IMR-90 (cell line): ENCODE measurements around the gene KCNJ6. TPM values are rescaled to one million over a fixed set of nuclear protein-coding genes. Genes with fewer than 3 reads are reported as not detected.

Experiments
- ATAC-seq: fragments of 200-7000 bp; cut with Tn5 transposase; 2 replicates; pipeline ENCODE4 v1.9.1; 2020; ENCODE audit warnings: low read depth, mild to moderate bottlenecking, moderate library complexity
- BruUV-seq: library from RNA; stranded (reverse); fragments of 400-500 nt; replicated peaks from 2 replicates; lab custom pipeline; 2021; lab: Mats Ljungman, UMichigan
- CTCF ChIA-PET: fragments of 300-600 bp; formaldehyde crosslinking; extraction: SDS; loops from one replicate; lab custom pipeline; 2021; ENCODE audit warnings: antibody characterized with exemption; lab: Yijun Ruan, JAX
- POLR2A ChIA-PET: fragments of 300-600 bp; sonication (Branson Sonifier 250); formaldehyde crosslinking; loops from one replicate; lab custom pipeline; 2022; ENCODE audit warnings: antibody characterized with exemption; ENCODE audit not compliant: unreplicated experiment; lab: Charles Lee
- DNase-seq: peaks from one replicate; pipeline ENCODE4 v3.0.0; 2013
- H2AFZ ChIP-seq: replicated peaks from 2 replicates; pipeline ENCODE3; 2013; ENCODE audit warnings: low read length, mild to moderate bottlenecking; ENCODE audit not compliant: poor library complexity
- H2AK5ac ChIP-seq: 2 replicates; pipeline ENCODE4 v1.6.1; 2013; ENCODE audit warnings: low read depth, low read length, inconsistent platforms
- H2AK9ac ChIP-seq: replicated peaks from 2 replicates; pipeline ENCODE3; 2013; ENCODE audit warnings: mild to moderate bottlenecking, low read depth, low read length, moderate library complexity; ENCODE audit not compliant: poor library complexity
- H2BK120ac ChIP-seq: 2 replicates; pipeline ENCODE4 v1.6.1; 2013; ENCODE audit warnings: low read depth, low read length, inconsistent platforms
- H2BK15ac ChIP-seq: 3 replicates; pipeline ENCODE4 v1.6.1; 2013; ENCODE audit warnings: low read depth, low read length, inconsistent platforms
- H2BK20ac ChIP-seq: 2 replicates; pipeline ENCODE4 v1.6.1; 2013; ENCODE audit warnings: low read depth, mild to moderate bottlenecking, inconsistent platforms, low read length, moderate library complexity
- H2BK5ac ChIP-seq: 2 replicates; pipeline ENCODE4 v1.6.1; 2013; ENCODE audit warnings: mild to moderate bottlenecking, low read depth, low read length, inconsistent platforms; ENCODE audit not compliant: poor library complexity, severe bottlenecking
- H3K14ac ChIP-seq: replicated peaks from 2 replicates; pipeline ENCODE4 v1.6.1; 2013; ENCODE audit warnings: low read depth, low read length, inconsistent platforms
- H3K18ac ChIP-seq: 2 replicates; pipeline ENCODE4 v1.6.1; 2013; ENCODE audit warnings: low read depth, low read length, control low read depth
- H3K23ac ChIP-seq: 2 replicates; pipeline ENCODE4 v1.6.1; 2013; ENCODE audit warnings: low read depth, low read length, inconsistent platforms
- H3K27ac ChIP-seq: 2 replicates; pipeline ENCODE4 v1.5.1; 2013; ENCODE audit warnings: mild to moderate bottlenecking, control low read depth, low read length; ENCODE audit not compliant: insufficient read depth
- H3K27me3 ChIP-seq: 2 replicates; pipeline ENCODE4 v1.6.1; 2013; ENCODE audit warnings: low read length; ENCODE audit not compliant: control insufficient read depth, insufficient read depth
- H3K36me3 ChIP-seq: 2 replicates; pipeline ENCODE4 v1.6.1; 2013; ENCODE audit warnings: low read length, mixed read lengths; ENCODE audit not compliant: control insufficient read depth, insufficient read depth
- H3K4ac ChIP-seq: 2 replicates; pipeline ENCODE4 v1.6.1; 2013; ENCODE audit warnings: low read depth, low read length, inconsistent platforms
- H3K4me1 ChIP-seq: 2 replicates; pipeline ENCODE4 v1.6.1; 2013; ENCODE audit warnings: low read length, mixed read lengths; ENCODE audit not compliant: control insufficient read depth, insufficient read depth
- H3K4me2 ChIP-seq: 2 replicates; pipeline ENCODE4 v1.6.1; 2013; ENCODE audit warnings: low read depth, mild to moderate bottlenecking, control low read depth, low read length, moderate library complexity
- H3K4me3 ChIP-seq: 2 replicates; pipeline ENCODE4 v1.5.1; 2013; ENCODE audit warnings: low read depth, mild to moderate bottlenecking, control low read depth, low read length, moderate library complexity; ENCODE audit not compliant: insufficient read depth
- H3K56ac ChIP-seq: 2 replicates; pipeline ENCODE4 v1.6.1; 2013; ENCODE audit warnings: low read length, inconsistent platforms; ENCODE audit not compliant: insufficient read depth; ENCODE audit errors: extremely low read depth
- H3K79me1 ChIP-seq, 2 experiments: 2 replicates each; pipeline ENCODE4 v1.6.1; 2013; ENCODE audit warnings: low read length in 2 of 2, inconsistent platforms in 1 of 2, low read depth in 1 of 2
- H3K9ac ChIP-seq: 2 replicates; pipeline ENCODE4 v1.6.1; 2013; ENCODE audit warnings: low read depth, low read length, control low read depth
- H3K9me1 ChIP-seq: 2 replicates; pipeline ENCODE4 v1.6.1; 2013; ENCODE audit warnings: low read length, inconsistent platforms; ENCODE audit not compliant: insufficient read depth
- H3K9me3 ChIP-seq: 2 replicates; pipeline ENCODE4 v1.6.1; 2013; ENCODE audit warnings: low read length; ENCODE audit not compliant: control insufficient read depth, insufficient read depth
- H4K20me1 ChIP-seq: 2 replicates; pipeline ENCODE4 v1.6.1; 2013; ENCODE audit warnings: low read length, inconsistent platforms; ENCODE audit not compliant: insufficient read depth
- H4K5ac ChIP-seq: 2 replicates; pipeline ENCODE4 v1.6.1; 2013; ENCODE audit warnings: mild to moderate bottlenecking, low read depth, low read length, control low read depth
- H4K8ac ChIP-seq, 2 experiments: 2 replicates each; pipeline ENCODE4 v1.6.1; 2013; ENCODE audit warnings: low read depth in 2 of 2, low read length in 2 of 2, control low read depth in 1 of 2, inconsistent platforms in 1 of 2
- H4K91ac ChIP-seq: 2 replicates; pipeline ENCODE4 v1.6.1; 2013; ENCODE audit warnings: low read depth, low read length, inconsistent platforms; ENCODE audit not compliant: insufficient read depth
- FOS ChIP-seq: fragments of 150-350 bp; IDR thresholded peaks from 2 replicates; pipeline ENCODE4 v1.6.1; 2016; ENCODE audit warnings: low read depth, low read length
- WGBS, 2 experiments: methylation state at CpG; one replicate each; pipeline versions ENCODE4 v1.1.5 to v1.1.7; 2013; ENCODE audit warnings: missing lambda C conversion rate in 2 of 2; ENCODE audit not compliant: insufficient read length in 1 of 2; ENCODE audit errors: extremely low coverage in 2 of 2; 5-methylcytosine and 5-hydroxymethylcytosine counted together
- dilution Hi-C: fragments of 300-500 bp; cut with HindIII; formaldehyde crosslinking; loops from one replicate; pipeline ENCODE4 v1.14.3; 2018; ENCODE audit warnings: low sequenced_read_pairs; ENCODE audit not compliant: unreplicated experiment
- in situ Hi-C: fragments of 300-500 bp; cut with MboI; formaldehyde crosslinking; loops from 3 replicates; pipeline ENCODE4 v1.14.3; 2019; ENCODE audit warnings: low sequenced_read_pairs, inconsistent platforms, mixed read lengths
- intact Hi-C: fragments of 100-400 bp; cut with micrococcal nuclease; formaldehyde crosslinking; loops from 2 replicates; pipeline ENCODE4 v1.10.0; 2022
- polyA plus RNA-seq, 3 experiments: library from polyadenylated mRNA; depleted of rRNA; stranded (reverse); fragments of >200 nt; gene quantifications; 2 replicates each; pipeline ENCODE4 v1.2.3, GENCODE V29; 2012; ENCODE audit warnings: low replicate concordance in 1 of 3
- total RNA-seq: library from RNA; depleted of rRNA; stranded (reverse); fragments of >200 nt; gene quantifications from 2 replicates; pipeline ENCODE4 v1.2.3, GENCODE V29; 2012
- TF ChIP-seq, protein P1 (sequence below): fragments of 150-350 bp; IDR thresholded peaks from 2 replicates; pipeline ENCODE4 v1.6.1; 2016; ENCODE audit warnings: low read depth, mild to moderate bottlenecking, low read length, moderate library complexity, borderline replicate concordance
- TF ChIP-seq, protein P2 (sequence below): conservative IDR thresholded peaks from 2 replicates; pipeline ENCODE4 v1.5.1; 2012; ENCODE audit warnings: mild to moderate bottlenecking, low read depth, low read length, improper control_type of control experiment

Gene KCNJ6
- total and polyA plus RNA-seq, 2 of the 4 experiments (the other 2 are of a cell fraction), result under 0.01 to 0.02 TPM

DNA sequence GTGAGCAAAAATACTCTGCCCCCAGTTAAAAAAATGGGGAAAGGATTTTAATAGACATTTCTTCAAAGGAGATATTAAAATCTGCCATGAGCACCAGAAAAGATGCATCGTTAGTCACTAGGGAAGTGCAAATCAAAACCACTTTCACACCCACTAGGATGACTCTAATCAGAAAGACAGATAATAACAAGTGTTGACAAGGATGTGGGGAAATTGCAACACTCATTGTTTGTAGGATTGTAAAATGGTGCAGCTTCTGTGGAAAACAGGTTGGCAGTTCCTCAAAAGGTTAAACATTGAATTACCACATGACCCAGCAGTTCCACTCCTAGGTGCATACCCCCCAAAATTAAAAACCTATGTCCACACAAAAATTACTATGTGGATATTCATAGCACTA, 112.3 kb downstream of the KCNJ6 start:
- no CpG with 5 or more reads among the region's 1 CpG for WGBS, 2 experiments
- CTCF ChIA-PET, result interaction anchor here (1.3 kb wide), 1 partner anchor 10 kb away, joined by 3 read pairs; no protein-coding TSS in a partner anchor
- ATAC-seq, result no peak

More for the DNA sequence above, 112.3 kb downstream of the KCNJ6 start:
- no peaks in the 10 kb centered on the region for H3K36me3 ChIP-seq
- intact Hi-C loops, result no loop called here
- TF ChIP-seq, protein P1, sequence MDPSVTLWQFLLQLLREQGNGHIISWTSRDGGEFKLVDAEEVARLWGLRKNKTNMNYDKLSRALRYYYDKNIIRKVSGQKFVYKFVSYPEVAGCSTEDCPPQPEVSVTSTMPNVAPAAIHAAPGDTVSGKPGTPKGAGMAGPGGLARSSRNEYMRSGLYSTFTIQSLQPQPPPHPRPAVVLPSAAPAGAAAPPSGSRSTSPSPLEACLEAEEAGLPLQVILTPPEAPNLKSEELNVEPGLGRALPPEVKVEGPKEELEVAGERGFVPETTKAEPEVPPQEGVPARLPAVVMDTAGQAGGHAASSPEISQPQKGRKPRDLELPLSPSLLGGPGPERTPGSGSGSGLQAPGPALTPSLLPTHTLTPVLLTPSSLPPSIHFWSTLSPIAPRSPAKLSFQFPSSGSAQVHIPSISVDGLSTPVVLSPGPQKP, result no peak
- TF ChIP-seq FOS, result no peak
- TF ChIP-seq, protein P2, sequence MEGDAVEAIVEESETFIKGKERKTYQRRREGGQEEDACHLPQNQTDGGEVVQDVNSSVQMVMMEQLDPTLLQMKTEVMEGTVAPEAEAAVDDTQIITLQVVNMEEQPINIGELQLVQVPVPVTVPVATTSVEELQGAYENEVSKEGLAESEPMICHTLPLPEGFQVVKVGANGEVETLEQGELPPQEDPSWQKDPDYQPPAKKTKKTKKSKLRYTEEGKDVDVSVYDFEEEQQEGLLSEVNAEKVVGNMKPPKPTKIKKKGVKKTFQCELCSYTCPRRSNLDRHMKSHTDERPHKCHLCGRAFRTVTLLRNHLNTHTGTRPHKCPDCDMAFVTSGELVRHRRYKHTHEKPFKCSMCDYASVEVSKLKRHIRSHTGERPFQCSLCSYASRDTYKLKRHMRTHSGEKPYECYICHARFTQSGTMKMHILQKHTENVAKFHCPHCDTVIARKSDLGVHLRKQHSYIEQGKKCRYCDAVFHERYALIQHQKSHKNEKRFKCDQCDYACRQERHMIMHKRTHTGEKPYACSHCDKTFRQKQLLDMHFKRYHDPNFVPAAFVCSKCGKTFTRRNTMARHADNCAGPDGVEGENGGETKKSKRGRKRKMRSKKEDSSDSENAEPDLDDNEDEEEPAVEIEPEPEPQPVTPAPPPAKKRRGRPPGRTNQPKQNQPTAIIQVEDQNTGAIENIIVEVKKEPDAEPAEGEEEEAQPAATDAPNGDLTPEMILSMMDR, result no peak
- no peak overlapping the region for H4K5ac ChIP-seq
- no peak overlapping the region for H3K4ac ChIP-seq
- H3K4me3 ChIP-seq, result no peak overlapping the region
- H3K9ac ChIP-seq, result no peak overlapping the region
- peaks cover 2% of the 10 kb centered on the region; the same call in 1 of the 2 replicates for H3K9me3 ChIP-seq
- in situ Hi-C loops, result no loop called here
- no peak overlapping the region for H4K91ac ChIP-seq
- H4K8ac ChIP-seq, result no peak overlapping the region
- H3K79me1 ChIP-seq, result no peaks in the 10 kb centered on the region
- H2AK9ac ChIP-seq, result no peak overlapping the region
- H3K18ac ChIP-seq, result no peak overlapping the region
- dilution Hi-C loops, result no loop called here
- H2BK120ac ChIP-seq, result no peak overlapping the region
- no peak overlapping the region for H3K14ac ChIP-seq
- no peak overlapping the region for H2AK5ac ChIP-seq
- H2BK20ac ChIP-seq, result no peak overlapping the region
- H2BK5ac ChIP-seq, result no peak overlapping the region
- BruUV-seq, result no TSS peak
- no peaks in the 10 kb centered on the region for H4K20me1 ChIP-seq
- no peak overlapping the region for H3K56ac ChIP-seq
- POLR2A ChIA-PET, result no interaction called here
- no peak overlapping the region for H2AFZ ChIP-seq
- DNase-seq, result no peak
- no peaks in the 10 kb centered on the region for H3K27me3 ChIP-seq
- no peak overlapping the region for H3K27ac ChIP-seq
- H3K9me1 ChIP-seq, result peaks cover 7% of the 10 kb centered on the region
- no peak overlapping the region for H3K4me2 ChIP-seq
- peaks cover 9% of the 10 kb centered on the region for H3K4me1 ChIP-seq
- H2BK15ac ChIP-seq, result no peak overlapping the region
- H3K23ac ChIP-seq, result no peak overlapping the region
